ENCODE measurements around the gene UGT2A3.

GRCh38 chr4:68929076-68929737 lies 22.4 kb downstream of the UGT2A3 start:
- TF ChIP-seq POLR2A (IDR thresholded peaks at IDR 0.05; ENCODE audit: control extremely low read depth in 1 of 2, low read depth in 2 of 2, low read length in 2 of 2), result no peak
- TF ChIP-seq JUND (IDR thresholded peaks at IDR 0.05; ENCODE audit: low read length), result no peak
- TF ChIP-seq, protein P1, sequence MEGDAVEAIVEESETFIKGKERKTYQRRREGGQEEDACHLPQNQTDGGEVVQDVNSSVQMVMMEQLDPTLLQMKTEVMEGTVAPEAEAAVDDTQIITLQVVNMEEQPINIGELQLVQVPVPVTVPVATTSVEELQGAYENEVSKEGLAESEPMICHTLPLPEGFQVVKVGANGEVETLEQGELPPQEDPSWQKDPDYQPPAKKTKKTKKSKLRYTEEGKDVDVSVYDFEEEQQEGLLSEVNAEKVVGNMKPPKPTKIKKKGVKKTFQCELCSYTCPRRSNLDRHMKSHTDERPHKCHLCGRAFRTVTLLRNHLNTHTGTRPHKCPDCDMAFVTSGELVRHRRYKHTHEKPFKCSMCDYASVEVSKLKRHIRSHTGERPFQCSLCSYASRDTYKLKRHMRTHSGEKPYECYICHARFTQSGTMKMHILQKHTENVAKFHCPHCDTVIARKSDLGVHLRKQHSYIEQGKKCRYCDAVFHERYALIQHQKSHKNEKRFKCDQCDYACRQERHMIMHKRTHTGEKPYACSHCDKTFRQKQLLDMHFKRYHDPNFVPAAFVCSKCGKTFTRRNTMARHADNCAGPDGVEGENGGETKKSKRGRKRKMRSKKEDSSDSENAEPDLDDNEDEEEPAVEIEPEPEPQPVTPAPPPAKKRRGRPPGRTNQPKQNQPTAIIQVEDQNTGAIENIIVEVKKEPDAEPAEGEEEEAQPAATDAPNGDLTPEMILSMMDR (IDR thresholded peaks at IDR 0.05; ENCODE audit: control extremely low read depth in 1 of 3, insufficient read depth in 1 of 3, low read depth in 1 of 3, low read length in 3 of 3), result no peak
- no peak for TF ChIP-seq EP300 (IDR thresholded peaks at IDR 0.05; ENCODE audit: borderline replicate concordance in 1 of 2, low read depth in 2 of 2, low read length in 2 of 2)
- no peak for TF ChIP-seq SP1 (IDR thresholded peaks at IDR 0.05; ENCODE audit: low read depth, low read length)
